Measurements from ENCODE around the gene CCT7.

Gene CCT7

GRCh38 chr2:73227086-73227485 lies 7.0 kb upstream of the CCT7 start:
- no peak for DNase-seq

DNA sequence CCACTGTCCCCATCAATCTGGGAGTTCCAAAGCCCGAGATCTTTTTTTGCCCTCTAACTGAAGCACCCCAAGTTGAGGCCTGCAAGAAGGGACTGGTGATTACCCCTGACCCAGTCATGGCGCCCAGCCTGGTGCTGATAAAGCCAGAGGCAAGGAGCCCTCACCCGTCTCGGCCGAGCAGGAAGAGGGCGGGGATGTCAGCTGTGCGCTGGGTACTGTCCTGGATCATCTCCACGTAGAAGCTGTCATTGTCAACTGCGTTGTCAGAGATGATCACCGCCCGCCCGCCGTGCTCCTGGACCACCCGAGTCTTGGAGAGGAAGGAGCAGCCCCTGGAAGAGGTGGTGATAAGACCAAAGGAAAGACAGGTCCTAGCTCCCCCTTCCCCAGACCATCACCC lies 5.5 kb upstream of the CCT7 start:
- DNase-seq: no peak

DNA sequence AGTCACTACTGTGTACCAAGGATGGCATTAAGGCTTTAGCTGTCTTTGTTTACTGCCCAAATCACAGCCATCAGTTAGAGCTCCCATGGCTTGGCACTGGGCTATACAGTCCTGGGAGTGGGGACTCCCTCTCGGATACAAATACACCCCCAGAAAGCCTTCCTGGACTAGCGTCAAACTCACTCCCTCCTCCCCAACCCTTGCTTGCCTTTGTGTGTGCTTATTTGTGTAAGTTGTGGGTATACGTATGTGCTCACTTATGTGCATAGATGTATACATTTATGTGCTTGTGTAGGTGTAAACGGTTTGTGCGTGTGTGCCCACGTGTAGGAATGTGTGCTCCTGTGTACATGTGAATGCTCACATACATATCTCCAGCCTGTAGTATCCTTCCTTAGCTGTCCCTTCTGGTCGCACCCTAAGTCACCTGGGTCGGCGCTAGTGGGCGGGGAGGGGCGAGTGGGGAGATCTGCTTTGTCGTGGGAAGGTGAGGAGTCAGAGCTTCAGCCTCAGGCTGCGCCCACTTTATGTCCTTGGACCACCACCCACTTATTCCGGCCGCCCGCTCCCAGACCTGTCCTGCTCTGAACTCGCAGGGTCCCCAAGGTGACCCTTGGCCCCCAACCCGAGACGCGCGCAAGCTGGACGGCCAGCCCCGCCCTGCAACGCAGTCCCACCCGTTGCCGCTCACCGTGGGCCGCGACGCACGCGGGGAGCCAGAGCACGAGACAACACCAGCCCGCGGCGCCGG lies 1.5 kb upstream of the CCT7 start:
- no peak for DNase-seq

DNA sequence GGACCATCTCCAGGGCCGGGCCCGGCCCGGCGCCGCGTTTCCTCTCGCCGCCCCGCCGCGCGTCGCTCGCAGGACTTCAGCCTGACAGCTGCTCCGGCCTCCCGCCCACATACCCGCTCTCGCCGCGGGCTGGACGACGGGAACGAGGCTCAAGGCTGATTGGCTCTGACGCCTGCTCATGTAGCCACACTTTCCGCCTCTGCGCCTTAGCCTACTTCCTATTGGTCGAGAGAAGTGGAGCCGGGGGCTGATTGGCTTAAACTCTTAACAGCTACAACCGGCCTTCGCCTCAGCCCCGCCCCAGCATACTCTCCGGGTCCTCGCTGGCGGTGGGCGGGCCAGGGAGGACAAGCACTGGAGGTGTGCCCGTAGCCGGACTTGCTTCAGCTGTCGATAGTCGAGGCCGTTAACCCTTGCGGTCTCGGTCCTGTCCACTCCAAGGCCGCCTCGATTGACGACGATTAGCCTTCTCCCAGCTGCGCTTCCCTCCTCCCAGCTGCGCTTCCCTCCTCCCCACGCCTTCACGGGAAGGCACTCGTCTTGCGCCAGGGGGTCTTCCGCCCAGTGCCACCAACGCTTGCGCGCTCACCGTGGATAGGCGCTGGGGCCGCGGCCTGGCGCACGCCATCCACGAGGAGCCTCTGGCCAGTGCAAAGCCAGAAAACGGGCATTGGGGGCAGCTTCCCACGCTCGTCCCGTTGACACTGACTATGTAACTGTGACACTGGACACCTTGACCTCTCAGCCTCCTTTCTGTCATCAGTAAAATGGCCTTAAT lies 765 bp upstream of the CCT7 start, which contains the start of gene PRADC1:
Gene PRADC1 (minus strand): TSS at position 86 of the 778 bp plus-strand sequence. CDS start 79 bp downstream, at position 7.
- DNase-seq: peak; percentile 74 to 93

GRCh38 chr2:73235315-73236028 lies 1.4 kb downstream of the CCT7 start:
- DNase-seq: no peak

DNA sequence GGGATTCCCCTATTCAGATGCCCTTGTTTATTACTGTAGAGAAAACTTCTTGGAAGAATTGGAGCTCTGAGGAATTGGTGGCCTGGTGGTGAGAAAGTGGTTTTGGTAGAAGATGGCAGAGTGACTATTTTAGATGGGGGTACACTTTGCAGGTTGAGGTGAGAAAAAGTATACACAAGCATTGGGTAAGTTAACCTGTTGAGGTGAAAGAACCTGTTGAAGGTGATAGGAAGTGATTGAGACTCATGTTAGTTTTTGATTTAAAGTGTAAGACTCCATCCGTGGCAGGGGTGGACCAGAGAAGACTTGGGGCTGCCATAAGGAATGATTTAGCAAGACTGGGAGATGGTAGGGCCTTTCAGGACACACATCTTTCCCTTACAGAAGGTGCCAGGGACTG lies 3.1 kb downstream of the CCT7 start:
- no peak for DNase-seq

- no peak for DNase-seq
These were observed 4.0 kb downstream of the CCT7 start for GRCh38 chr2:73238149-73238548.

DNA sequence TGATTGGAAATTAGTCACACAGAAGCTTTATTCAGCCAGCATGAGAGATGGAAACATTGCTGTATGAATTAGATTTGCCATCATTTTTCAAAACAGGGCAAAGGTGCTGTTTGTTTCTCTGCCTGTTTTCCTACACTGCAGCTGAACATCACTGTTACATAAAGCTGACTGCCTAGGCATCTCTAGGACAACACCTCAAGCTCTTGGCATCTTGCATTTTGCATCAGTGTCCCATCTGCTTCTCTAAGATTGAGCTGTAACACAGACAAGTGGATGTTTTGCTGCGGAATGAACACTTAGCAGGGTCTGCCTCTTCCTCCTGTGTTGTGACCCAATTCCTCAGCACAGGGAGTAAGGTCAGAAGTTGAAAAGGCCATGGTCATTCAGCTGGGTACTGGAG lies 4.9 kb downstream of the CCT7 start:
- no peak for DNase-seq

GRCh38 chr2:73239776-73240175 lies 5.7 kb downstream of the CCT7 start:
- DNase-seq: no peak

- DNase-seq: no peak
These were observed 9.9 kb downstream of the CCT7 start for GRCh38 chr2:73243884-73244570.

- DNase-seq: no peak
These were observed 10.5 kb downstream of the CCT7 start for GRCh38 chr2:73244580-73244979.

DNA sequence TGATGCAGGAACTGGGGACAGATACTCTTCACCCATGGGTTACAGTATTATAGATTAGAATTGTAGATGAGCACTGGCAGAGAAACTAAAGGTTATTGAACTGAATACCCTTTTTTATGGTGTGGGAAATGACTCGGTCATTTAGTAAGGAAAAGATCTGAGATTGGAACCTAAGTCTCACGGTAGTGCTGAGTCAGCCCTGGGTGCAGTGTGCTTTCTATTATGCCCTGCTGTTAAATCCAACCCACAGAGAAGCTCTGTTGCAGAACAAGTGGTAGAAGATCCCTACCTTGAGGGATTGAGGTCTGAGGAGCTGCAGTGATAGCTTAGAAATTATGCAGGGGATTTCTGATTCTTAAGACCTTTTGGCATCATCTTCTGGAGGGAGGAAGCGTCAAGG lies 12.7 kb downstream of the CCT7 start:
- DNase-seq: no peak

DNA sequence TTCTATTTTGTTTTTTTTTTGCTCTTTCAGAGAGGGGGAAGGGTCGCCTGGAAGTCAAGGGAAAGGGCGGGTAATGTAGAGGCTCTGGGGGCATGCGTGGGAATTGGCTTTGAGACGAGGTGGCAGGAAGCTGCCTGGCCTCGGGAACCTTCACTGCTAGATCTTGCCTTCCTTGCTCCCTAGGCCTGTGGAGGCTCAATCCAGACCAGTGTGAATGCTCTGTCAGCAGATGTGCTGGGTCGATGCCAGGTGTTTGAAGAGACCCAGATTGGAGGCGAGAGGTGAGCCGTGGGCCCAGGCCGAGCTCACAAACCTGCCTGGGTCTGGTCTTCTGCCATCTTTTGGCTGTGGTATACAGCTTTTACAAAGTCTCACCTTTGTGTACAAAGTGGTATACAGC lies 15.5 kb downstream of the CCT7 start:
- DNase-seq: no peak

GRCh38 chr2:73250872-73251846 lies 17.1 kb downstream of the CCT7 start:
- DNase-seq: no peak

DNA sequence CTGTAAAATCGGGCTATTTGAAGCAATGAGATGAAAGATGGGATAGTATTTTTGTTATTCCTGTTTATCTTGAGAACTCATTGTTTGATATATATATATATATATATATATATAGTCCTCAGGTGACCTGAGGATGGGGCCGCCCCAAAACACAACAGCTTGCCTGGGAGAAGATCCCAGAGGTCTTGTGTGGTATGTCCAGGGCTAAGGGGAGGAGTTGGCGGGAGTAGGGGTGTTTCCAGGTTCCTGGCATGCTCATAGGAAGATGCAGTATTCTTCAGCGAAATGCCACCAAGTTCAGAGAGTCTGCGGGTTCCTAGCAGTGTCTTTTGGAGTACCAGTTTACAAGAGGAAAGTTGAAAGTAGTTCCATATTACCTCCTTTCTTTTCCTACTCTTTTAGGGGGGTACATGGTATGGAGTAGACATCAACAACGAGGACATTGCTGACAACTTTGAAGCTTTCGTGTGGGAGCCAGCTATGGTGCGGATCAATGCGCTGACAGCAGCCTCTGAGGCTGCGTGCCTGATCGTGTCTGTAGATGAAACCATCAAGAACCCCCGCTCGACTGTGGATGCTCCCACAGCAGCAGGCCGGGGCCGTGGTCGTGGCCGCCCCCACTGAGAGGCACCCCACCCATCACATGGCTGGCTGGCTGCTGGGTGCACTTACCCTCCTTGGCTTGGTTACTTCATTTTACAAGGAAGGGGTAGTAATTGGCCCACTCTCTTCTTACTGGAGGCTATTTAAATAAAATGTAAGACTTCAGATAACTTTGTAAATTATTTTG lies 18.3 kb downstream of the CCT7 start:
- DNase-seq: no peak

- no peak for DNase-seq
These were observed 19.3 kb downstream of the CCT7 start for GRCh38 chr2:73253400-73253799.

DNA sequence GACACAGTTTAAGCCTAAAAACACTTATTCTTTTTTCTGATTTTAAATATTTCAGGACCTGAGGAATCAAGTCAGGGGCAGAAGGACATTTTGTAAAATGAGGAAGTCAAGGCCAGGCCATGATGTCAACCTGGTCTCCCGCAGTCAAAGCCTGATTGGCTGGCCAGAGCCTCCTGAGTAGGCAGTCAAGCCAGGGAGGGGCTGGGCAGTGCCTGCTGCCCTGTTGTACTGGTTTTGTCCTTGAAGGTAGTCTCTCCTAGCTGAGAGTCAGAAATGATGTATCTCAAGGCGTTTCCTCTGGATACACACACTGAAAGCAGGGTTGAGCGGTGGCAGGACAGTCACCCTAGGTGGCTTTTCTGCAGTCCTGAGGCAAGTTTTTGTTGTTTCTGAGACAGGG lies 19.8 kb downstream of the CCT7 start:
- no peak for DNase-seq

DNA sequence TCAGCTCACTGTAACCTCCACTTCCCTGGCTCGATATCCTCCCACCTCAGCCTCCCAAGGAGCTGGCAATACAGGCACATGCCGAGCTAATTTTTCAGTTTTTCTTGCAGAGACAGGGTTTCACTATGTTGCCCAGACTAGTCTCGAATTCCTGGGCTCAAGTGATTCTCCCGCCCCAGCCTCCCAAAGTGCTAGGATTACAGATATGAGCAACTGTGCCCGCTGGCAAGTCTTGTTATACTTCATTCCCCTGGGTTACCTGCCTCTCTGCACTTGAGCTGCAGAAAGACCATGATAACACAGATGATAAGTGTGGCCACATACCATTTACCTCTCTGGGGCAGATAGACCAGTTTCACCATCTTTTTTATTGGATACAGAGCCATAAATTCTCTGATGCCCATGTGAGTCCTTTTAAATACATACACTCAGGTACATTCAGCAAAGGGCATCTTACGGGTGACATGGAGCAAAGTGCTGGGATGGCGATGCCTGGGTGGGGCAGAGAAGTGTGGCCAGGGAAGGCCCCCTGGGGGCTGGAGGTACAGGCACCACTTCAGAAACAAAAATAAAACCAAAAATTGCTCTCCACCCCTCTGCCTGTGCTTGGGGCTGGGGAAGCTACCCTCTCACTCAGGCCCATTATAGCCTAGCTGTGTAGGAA lies 20.4 kb downstream of the CCT7 start:
- no peak for DNase-seq

- DNase-seq: no peak
These were observed 21.0 kb downstream of the CCT7 start for GRCh38 chr2:73255007-73255644.
